Measurements from ENCODE around the gene TMEM178B.

- no peak for TF ChIP-seq POLR2A (IDR thresholded peaks at IDR 0.05; ENCODE audit: low read length)
- no peak for TF ChIP-seq ZSCAN20 (CRISPR knock-in tag; IDR thresholded peaks at IDR 0.05)
- TF ChIP-seq, protein P1, sequence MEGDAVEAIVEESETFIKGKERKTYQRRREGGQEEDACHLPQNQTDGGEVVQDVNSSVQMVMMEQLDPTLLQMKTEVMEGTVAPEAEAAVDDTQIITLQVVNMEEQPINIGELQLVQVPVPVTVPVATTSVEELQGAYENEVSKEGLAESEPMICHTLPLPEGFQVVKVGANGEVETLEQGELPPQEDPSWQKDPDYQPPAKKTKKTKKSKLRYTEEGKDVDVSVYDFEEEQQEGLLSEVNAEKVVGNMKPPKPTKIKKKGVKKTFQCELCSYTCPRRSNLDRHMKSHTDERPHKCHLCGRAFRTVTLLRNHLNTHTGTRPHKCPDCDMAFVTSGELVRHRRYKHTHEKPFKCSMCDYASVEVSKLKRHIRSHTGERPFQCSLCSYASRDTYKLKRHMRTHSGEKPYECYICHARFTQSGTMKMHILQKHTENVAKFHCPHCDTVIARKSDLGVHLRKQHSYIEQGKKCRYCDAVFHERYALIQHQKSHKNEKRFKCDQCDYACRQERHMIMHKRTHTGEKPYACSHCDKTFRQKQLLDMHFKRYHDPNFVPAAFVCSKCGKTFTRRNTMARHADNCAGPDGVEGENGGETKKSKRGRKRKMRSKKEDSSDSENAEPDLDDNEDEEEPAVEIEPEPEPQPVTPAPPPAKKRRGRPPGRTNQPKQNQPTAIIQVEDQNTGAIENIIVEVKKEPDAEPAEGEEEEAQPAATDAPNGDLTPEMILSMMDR (IDR thresholded peaks at IDR 0.05) = no peak
- no peak for TF ChIP-seq CEBPB (IDR thresholded peaks at IDR 0.05)
These were observed 335.4 kb downstream of the TMEM178B start for GRCh38 chr7:141409219-141409618.

Data from A549 (cell line).